ENCODE measurements around the gene HES3.
A peak's percentile ranks its signal among the peaks of the same experiment; 100 is the strongest.

The HES3 gene

DNA sequence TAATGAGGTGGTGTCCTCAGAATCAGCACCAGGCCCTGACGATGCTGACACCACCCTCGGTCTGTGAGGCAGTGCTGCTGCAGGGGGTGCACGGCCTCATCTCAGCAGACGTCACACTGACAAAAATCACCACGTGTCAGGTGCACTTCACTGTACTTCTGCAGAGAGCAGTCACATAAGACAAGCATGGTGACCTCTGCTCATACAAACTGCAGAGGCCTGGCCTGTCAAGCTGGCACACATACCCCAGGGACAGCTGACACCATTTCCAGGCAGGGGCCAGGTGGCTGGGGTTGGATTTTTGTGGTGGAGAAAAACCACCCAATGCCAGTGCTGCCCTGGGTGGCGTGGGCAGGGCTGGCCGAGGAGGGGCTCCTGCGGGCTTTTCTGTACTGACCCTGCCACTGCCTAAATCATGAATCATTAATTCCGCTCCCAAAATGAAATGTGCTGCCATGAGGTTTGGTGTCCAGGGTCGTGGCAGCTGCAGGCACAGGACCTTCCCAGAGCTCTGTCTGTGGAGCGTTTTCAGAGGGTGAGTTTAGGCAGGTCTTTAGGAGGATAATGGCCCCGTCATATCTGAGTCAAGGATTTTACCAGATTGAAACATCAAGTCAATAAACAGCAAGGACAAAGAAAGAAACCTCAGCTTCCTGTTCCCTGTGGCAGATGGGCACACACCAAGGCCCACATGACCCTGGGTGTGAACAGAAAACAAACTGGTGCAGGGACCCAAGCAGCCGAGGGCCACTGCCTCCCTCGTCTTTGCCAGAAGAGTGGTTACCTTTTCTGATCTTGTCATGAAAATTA is 50.3 kb downstream of the HES3 start:
- H3K4ac ChIP-seq (ENCODE audit: low read length): no peak overlapping the region
- H2BK15ac ChIP-seq (ENCODE audit: low read length): no peak overlapping the region
- H2BK120ac ChIP-seq (ENCODE audit: low read depth, low read length): no peak overlapping the region
- H3K4me3 ChIP-seq (ENCODE audit: low read length in 2 of 2): no peak overlapping the region
- no peak overlapping the region for H2BK5ac ChIP-seq (ENCODE audit: low read length)
- no peak overlapping the region for H2AK5ac ChIP-seq (ENCODE audit: low read depth, low read length)
- H3K79me1 ChIP-seq (ENCODE audit: low read depth, low read length): no peaks in the 10 kb centered on the region
- H4K91ac ChIP-seq (ENCODE audit: low read depth, low read length, poor library complexity): no peak overlapping the region
- H3K9me3 ChIP-seq (replicated peaks in 1 of 2; ENCODE audit: control insufficient read depth in 2 of 2, insufficient read depth in 1 of 2, low read depth in 1 of 2, low read length in 2 of 2): no peaks in the 10 kb centered on the region
- no peaks in the 10 kb centered on the region for H3K27me3 ChIP-seq (ENCODE audit: control insufficient read depth in 3 of 3, insufficient read depth in 3 of 3, low read depth in 1 of 3, low read length in 3 of 3)
- no peak for DNase-seq (ENCODE audit: low spot score)
- no peak overlapping the region for H2AFZ ChIP-seq (ENCODE audit: low read length)
- H3K23ac ChIP-seq (ENCODE audit: low read depth, low read length, poor library complexity): peak overlapping the region; percentile 6
- no peak overlapping the region for H3K4me2 ChIP-seq (ENCODE audit: insufficient read depth, low read length, poor library complexity, severe bottlenecking)
- H3K4me1 ChIP-seq (ENCODE audit: control insufficient read depth in 2 of 2, insufficient read depth in 1 of 2, low read depth in 1 of 2, low read length in 2 of 2): no peaks in the 10 kb centered on the region
- H2BK12ac ChIP-seq (ENCODE audit: low read length): no peak overlapping the region
- no peak overlapping the region for H3K14ac ChIP-seq (ENCODE audit: low read length)
- H3K27ac ChIP-seq (replicated peaks; ENCODE audit: low read length): no peak overlapping the region
- no CpG with 5 or more reads among the region's 14 CpGs for WGBS, 2 donors (ENCODE audit: extremely low coverage in 2 of 2, insufficient read length in 2 of 2, insufficient replicate concordance in 1 of 2)
- peaks cover 14 to 63% of the 10 kb centered on the region in 2 donors for H3K36me3 ChIP-seq (replicated peaks in 1 of 2; ENCODE audit: control insufficient read depth in 2 of 2, insufficient read depth in 2 of 2, low read length in 2 of 2)
- no peak overlapping the region for H4K8ac ChIP-seq (ENCODE audit: low read depth, low read length)
- H3K18ac ChIP-seq (ENCODE audit: low read length): no peak overlapping the region
- H3K9ac ChIP-seq (ENCODE audit: low read depth, low read length, poor library complexity): peak overlapping the region; percentile 34

DNA sequence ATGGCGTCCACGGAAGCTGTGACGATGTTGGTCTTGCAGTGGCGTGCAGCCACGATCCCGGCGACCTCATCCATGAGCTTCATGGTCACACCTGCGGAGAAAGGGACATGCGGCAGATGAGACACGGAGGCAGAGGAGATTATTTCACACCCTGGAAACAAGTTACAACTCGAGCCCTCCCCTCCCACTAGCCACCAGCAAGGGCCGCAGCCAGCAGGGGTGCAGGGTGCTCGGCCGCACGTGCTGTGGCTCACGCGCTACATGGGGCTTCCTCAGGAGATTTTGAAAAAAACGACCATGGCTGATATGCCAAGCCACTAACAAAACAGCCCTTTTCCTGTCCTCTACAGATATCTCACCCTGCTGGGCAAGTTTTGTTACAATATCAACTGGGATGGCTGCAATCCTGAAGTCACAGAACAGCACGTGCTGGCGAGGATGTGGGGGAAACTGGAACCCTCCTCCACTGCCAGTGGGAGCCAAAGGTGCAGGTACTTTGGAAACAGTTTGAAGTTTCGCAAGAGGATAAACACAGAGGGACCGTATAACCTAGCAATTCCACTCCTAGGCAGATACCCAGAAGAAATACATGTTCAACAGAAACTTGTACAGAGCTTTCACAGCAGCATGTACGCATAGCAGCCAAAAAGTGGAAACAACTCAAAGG is 51.0 kb downstream of the HES3 start:
- Histone ChIP-seq H3K4me3 (ENCODE audit: low read length in 2 of 2) (no peak overlapping the region), H2AFZ (ENCODE audit: low read length) (no peak overlapping the region), H4K8ac (ENCODE audit: low read depth, low read length) (no peak overlapping the region), H2BK12ac (ENCODE audit: low read length) (no peak overlapping the region), H3K9me3 (replicated peaks in 1 of 2; ENCODE audit: control insufficient read depth in 2 of 2, insufficient read depth in 1 of 2, low read depth in 1 of 2, low read length in 2 of 2) (no peaks in the 10 kb centered on the region), H3K23ac (ENCODE audit: low read depth, low read length, poor library complexity) (peak overlapping the region; percentile 6), H3K14ac (ENCODE audit: low read length) (no peak overlapping the region), H2BK5ac (ENCODE audit: low read length) (no peak overlapping the region), H3K4me2 (ENCODE audit: insufficient read depth, low read length, poor library complexity, severe bottlenecking) (no peak overlapping the region), H2BK15ac (ENCODE audit: low read length) (no peak overlapping the region), H3K18ac (ENCODE audit: low read length) (no peak overlapping the region), H3K4me1 (ENCODE audit: control insufficient read depth in 2 of 2, insufficient read depth in 1 of 2, low read depth in 1 of 2, low read length in 2 of 2) (no peaks in the 10 kb centered on the region), H3K4ac (ENCODE audit: low read length) (no peak overlapping the region), H2BK120ac (ENCODE audit: low read depth, low read length) (no peak overlapping the region), H4K91ac (ENCODE audit: low read depth, low read length, poor library complexity) (no peak overlapping the region), H3K79me1 (ENCODE audit: low read depth, low read length) (no peaks in the 10 kb centered on the region), H3K9ac (ENCODE audit: low read depth, low read length, poor library complexity) (no peak overlapping the region), H3K27ac (replicated peaks; ENCODE audit: low read length) (no peak overlapping the region), H2AK5ac (ENCODE audit: low read depth, low read length) (no peak overlapping the region), H3K36me3 (replicated peaks in 1 of 2; ENCODE audit: control insufficient read depth in 2 of 2, insufficient read depth in 2 of 2, low read length in 2 of 2) (peaks cover 15 to 63% of the 10 kb centered on the region in 2 donors), H3K27me3 (ENCODE audit: control insufficient read depth in 3 of 3, insufficient read depth in 3 of 3, low read depth in 1 of 3, low read length in 3 of 3) (no peaks in the 10 kb centered on the region)
- DNase-seq (ENCODE audit: low spot score): no peak
- no CpG with 5 or more reads among the region's 23 CpGs for WGBS, 2 donors (ENCODE audit: extremely low coverage in 2 of 2, insufficient read length in 2 of 2, insufficient replicate concordance in 1 of 2)
